ENCODE measurements around the gene INHBE.

DNA sequence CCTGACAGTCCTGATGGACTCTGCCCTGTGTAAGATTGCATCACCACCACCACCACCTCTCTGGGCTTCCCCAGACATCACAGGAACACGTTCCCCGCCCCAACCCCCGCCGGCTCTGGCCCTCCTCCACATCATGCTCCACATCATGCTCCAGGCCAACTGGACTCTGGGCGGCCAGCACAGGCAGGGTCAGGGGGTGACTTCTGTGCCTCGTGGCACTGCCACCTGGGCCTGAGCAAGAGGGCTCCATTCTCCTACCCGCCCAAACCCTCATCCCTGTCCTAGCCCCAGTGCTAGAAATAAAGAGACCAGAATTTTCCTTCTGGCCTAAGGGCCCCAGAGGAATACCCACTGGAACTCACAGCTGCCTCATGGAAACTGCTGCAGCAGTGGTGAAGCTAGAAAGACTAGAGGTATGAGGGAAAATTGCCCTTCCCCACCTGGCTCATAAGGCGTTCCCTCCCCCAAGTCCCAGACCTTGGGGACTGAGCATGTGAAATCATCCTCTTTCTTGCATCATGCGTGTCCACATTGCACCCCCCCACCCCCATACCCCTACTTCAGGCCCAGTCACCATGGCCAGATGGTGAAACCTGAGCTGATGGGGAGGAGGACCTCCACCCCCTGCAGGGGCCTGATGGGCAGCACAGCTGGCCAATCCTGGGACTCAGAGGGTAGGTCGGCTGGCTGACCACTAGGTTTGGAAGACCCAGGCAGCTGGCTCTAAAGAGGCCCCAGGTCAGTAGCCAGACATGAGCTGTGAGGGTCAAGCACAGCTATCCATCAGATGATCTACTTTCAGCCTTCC, at the start of gene INHBE:
- TF ChIP-seq TAF1 (IDR thresholded peaks at IDR 0.05; ENCODE audit: borderline replicate concordance, low read depth, low read length) (no peak), POLR2A (IDR thresholded peaks at IDR 0.05; ENCODE audit: low read depth, low read length) (no peak)
